Measurements from ENCODE around the gene CFAP91. TPM values are rescaled to one million over a fixed set of nuclear protein-coding genes. Genes with fewer than 3 reads are reported as not detected.

Gene CFAP91
- total RNA-seq, 1 donor from 2014 or later: 12.9 TPM

DNA sequence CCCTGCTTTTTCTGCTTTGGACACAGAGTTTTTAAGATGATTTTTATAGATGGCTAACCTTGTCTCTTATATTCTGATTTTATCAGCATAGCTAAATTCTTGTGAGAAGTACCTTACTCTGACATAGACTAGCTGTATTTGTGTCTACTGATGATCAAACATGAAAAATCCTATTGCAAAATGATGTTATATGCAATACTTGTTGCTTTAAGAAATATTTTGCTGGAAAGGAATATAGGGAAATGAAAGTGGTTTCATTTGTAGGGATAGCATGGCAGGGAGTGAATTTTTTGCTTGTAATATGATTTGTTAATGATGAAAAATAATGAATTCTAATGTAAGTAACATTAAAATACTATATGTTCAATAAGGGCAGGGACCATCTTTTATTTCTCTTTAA is 35.9 kb downstream of the CFAP91 start:
- POLR2A ChIA-PET: no interaction called here
- intact Hi-C loops (cut with micrococcal nuclease): no loop called here
- no peak for ATAC-seq (ENCODE audit: low read depth)
- TF ChIP-seq, protein P1, sequence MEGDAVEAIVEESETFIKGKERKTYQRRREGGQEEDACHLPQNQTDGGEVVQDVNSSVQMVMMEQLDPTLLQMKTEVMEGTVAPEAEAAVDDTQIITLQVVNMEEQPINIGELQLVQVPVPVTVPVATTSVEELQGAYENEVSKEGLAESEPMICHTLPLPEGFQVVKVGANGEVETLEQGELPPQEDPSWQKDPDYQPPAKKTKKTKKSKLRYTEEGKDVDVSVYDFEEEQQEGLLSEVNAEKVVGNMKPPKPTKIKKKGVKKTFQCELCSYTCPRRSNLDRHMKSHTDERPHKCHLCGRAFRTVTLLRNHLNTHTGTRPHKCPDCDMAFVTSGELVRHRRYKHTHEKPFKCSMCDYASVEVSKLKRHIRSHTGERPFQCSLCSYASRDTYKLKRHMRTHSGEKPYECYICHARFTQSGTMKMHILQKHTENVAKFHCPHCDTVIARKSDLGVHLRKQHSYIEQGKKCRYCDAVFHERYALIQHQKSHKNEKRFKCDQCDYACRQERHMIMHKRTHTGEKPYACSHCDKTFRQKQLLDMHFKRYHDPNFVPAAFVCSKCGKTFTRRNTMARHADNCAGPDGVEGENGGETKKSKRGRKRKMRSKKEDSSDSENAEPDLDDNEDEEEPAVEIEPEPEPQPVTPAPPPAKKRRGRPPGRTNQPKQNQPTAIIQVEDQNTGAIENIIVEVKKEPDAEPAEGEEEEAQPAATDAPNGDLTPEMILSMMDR (IDR thresholded peaks at IDR 0.05): no peak
- CTCF ChIA-PET: no interaction called here
- H3K4me1 Mint-ChIP-seq: peaks cover 2% of the 10 kb centered on the region
- no peak overlapping the region for H3K27ac Mint-ChIP-seq
- DNase-seq: no peak
- H3K4me3 Mint-ChIP-seq: no peak overlapping the region
- no peaks in the 10 kb centered on the region for H3K36me3 Mint-ChIP-seq (ENCODE audit: low read depth)
- H3K27me3 Mint-ChIP-seq: peaks cover 4% of the 10 kb centered on the region
- H3K9me3 Mint-ChIP-seq: no peaks in the 10 kb centered on the region

DNA sequence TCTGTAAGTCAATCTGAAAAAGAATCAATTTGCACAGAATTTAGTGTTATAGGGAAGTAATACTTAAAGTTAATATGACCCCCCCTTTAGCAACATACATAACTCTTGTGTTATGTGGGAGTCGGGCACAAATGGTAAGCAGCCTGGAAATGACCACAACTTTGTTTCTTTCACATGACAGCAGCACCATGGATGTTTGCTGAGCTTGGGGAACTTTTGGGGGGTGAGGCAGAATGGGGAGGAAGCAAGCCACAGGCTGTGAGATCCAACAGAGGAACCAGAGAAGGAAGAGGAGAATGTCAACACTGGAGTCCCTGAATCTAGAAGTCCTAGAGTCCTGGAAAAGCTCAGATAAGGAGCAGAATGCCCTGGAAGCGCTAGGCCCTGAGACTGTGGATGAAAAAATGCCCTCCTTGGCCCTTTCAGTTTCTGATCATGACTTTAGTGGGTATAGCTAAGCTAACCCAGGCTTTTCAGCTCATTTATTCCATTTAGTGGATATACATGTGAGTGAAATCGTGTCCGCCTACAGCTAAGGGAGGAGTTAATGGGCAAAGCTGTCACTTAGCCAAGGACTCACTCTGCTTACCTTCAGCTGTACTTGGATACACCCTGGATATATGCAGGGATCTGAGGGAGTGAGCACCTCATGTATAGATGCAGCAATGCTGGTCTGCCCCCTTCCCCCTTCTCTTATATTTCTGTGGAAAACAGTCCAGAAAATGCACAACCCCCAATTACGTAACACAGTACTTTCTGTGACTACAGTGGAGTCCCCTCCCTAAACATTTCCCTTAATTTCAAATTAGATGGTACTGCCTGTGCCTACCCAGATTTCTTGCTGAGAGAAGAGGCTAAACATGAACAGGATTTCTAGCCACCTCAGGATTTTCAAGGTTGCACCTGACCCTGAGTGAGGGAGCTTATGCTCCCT is 39.1 kb downstream of the CFAP91 start:
- TF ChIP-seq, protein P1 (IDR thresholded peaks at IDR 0.05): no peak
- Mint-ChIP-seq H3K27me3 (peaks cover 5% of the 10 kb centered on the region), H3K9me3 (no peaks in the 10 kb centered on the region), H3K27ac (no peak overlapping the region), H3K4me1 (peaks cover 2% of the 10 kb centered on the region), H3K36me3 (ENCODE audit: low read depth) (no peaks in the 10 kb centered on the region), H3K4me3 (no peak overlapping the region)
- ChIA-PET CTCF (interaction anchor here (0.7 to 1.1 kb wide), 2 partner anchors 13 to 23 kb away, joined by 3 read pairs; no protein-coding TSS in a partner anchor), POLR2A (interaction anchor here (0.7 kb wide), 1 partner anchor 66 kb away, joined by 6 read pairs; no protein-coding TSS in a partner anchor)
- intact Hi-C loops (cut with micrococcal nuclease): no loop called here
- ATAC-seq (ENCODE audit: low read depth) (no peak), DNase-seq (no peak)

DNA sequence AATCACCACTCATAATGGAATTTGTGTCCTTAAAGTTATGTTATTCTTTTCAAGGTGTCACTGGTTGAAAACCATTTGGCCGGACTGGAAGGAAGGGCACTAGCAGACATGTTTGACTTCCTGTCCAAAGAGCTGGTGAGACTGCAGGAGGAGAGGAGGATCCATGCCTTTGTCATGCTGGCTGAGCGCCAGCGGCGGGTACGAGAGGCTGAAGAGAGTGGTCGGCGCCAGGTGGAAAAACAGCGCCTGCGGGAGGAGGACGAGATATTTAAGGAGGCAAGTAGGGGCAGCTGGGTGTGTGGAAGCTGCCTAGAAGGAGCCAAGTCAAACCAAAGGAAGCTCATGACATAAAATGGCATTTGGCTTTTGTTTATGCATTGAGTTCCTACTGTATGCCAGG is 41.1 kb downstream of the CFAP91 start:
- H3K36me3 Mint-ChIP-seq (ENCODE audit: low read depth): no peaks in the 10 kb centered on the region
- H3K27me3 Mint-ChIP-seq: peaks cover 5% of the 10 kb centered on the region
- H3K4me3 Mint-ChIP-seq: no peak overlapping the region
- no peaks in the 10 kb centered on the region for H3K9me3 Mint-ChIP-seq
- ChIA-PET CTCF (no interaction called here), POLR2A (no interaction called here)
- TF ChIP-seq, protein P1 (IDR thresholded peaks at IDR 0.05): no peak
- DNase-seq (no peak), ATAC-seq (ENCODE audit: low read depth) (no peak)
- no peak overlapping the region for H3K27ac Mint-ChIP-seq
- H3K4me1 Mint-ChIP-seq: no peaks in the 10 kb centered on the region
- intact Hi-C loops (cut with micrococcal nuclease): no loop called here

DNA sequence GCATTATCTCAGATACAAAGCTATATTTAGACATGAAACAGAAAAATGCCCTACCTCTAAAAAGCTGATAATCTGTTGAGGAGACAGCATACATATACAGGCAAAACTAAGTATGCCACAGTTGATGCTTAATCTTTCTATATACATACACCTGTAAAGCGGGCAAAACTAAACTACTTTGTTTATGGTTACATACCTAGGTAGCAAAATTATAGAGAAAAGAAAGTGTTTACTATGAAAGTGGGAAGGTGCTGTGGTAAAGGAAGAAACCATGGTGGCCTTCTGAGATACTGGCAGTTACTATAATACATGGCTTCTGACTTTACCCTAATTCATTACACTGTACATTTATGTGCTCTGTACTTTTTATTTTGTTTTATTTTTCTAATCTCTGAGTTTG is 43.1 kb downstream of the CFAP91 start:
- H3K4me1 Mint-ChIP-seq: no peaks in the 10 kb centered on the region
- ChIA-PET POLR2A (no interaction called here), CTCF (no interaction called here)
- DNase-seq (no peak), ATAC-seq (ENCODE audit: low read depth) (no peak)
- intact Hi-C loops (cut with micrococcal nuclease): no loop called here
- TF ChIP-seq, protein P1 (IDR thresholded peaks at IDR 0.05): no peak
- peaks cover 7% of the 10 kb centered on the region for H3K27me3 Mint-ChIP-seq
- H3K4me3 Mint-ChIP-seq: no peak overlapping the region
- H3K9me3 Mint-ChIP-seq: no peaks in the 10 kb centered on the region
- no peaks in the 10 kb centered on the region for H3K36me3 Mint-ChIP-seq (ENCODE audit: low read depth)
- H3K27ac Mint-ChIP-seq: no peak overlapping the region

DNA sequence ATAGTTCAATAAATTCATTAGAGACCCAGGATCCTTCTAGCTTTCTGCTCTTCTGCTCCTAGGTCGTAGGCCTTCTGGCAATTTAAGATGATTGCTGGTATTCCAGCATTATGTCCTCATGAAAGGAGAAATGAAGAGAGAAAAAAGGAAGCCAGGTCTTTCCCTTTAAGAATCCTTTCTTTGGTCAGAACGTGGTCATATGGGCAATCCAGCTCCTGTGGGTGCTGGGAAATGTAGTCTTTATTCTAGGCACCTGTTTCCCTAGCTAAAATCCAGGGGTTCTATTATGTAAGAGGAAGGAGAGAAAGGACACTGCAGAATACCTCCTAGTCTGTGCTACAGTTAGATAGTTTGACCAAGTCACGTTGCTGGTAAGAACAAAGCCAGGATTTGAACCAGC is 43.6 kb downstream of the CFAP91 start:
- intact Hi-C loops (cut with micrococcal nuclease): no loop called here
- TF ChIP-seq, protein P1 (IDR thresholded peaks at IDR 0.05): no peak
- Mint-ChIP-seq H3K27me3 (peaks cover 7% of the 10 kb centered on the region), H3K36me3 (ENCODE audit: low read depth) (no peaks in the 10 kb centered on the region), H3K4me1 (no peaks in the 10 kb centered on the region), H3K4me3 (no peak overlapping the region), H3K27ac (no peak overlapping the region), H3K9me3 (no peaks in the 10 kb centered on the region)
- POLR2A ChIA-PET: no interaction called here
- CTCF ChIA-PET: no interaction called here
- no peak for DNase-seq
- no peak for ATAC-seq (ENCODE audit: low read depth)
